ENCODE data around the gene WDFY4. TPM values are rescaled to one million over a fixed set of nuclear protein-coding genes. Genes with fewer than 3 reads are reported as not detected.
"Not testable (repeated sequence)": the region's sequence is repeated elsewhere in the genome, so short reads cannot be mapped to it uniquely, and the experiment has no call there.

Gene WDFY4
- total RNA-seq, 1 experiment from 2014 or later, result 0.22 TPM

DNA sequence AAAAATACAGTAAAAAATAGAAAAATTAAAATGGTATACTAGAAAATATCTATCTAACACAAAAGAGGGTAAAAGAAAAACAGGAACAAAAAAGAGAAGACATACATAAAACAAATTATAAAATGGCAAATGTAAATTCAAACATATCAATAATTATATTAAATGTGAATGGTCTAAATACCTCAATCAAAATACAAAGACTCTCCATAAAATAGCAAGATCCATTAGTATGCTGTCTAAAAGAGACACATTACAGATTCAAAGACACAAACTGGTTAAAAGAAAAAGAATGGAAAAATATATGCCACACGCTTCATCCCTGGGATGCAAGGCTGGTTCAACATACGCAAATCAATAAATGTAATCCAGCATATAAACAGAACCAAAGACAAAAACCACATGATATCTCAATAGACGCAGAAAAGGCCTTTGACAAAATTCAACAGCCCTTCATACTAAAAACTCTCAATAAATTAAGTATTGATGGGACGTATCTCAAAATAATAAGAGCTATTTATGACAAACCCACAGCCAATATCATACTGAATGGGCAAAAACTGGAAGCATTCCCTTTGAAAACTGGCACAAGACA lies 43.5 kb upstream of the WDFY4 start:
- H3K4me1 ChIP-seq (ENCODE audit: control insufficient read depth in 1 of 2, insufficient read depth in 2 of 2, low read length in 2 of 2); H3K9me3 ChIP-seq (ENCODE audit: control insufficient read depth in 1 of 2, insufficient read depth in 1 of 2, low read depth in 1 of 2, low read length in 2 of 2); H3K79me2 ChIP-seq (ENCODE audit: insufficient read depth, low read length); H2AFZ ChIP-seq (ENCODE audit: low read depth, low read length, poor library complexity, severe bottlenecking); POLR2A ChIA-PET; CTCF ChIA-PET; H3K36me3 ChIP-seq (ENCODE audit: control insufficient read depth in 1 of 2, insufficient read depth in 2 of 2, low read length in 2 of 2); H3K4me2 ChIP-seq (ENCODE audit: low read length); H3K4me3 ChIP-seq (replicated peaks in 1 of 2; ENCODE audit: low read depth in 1 of 2, low read length in 2 of 2); H3K27me3 ChIP-seq (ENCODE audit: insufficient read depth, low read length); DNase-seq (ENCODE audit: low read depth, low spot score); intact Hi-C loops (cut with micrococcal nuclease); RAD21 ChIA-PET (ENCODE audit: low non-redundant PET in 1 of 2, low total read pairs in 2 of 2, uncharacterized antibody in 2 of 2, unreplicated experiment in 2 of 2); H3K9me2 ChIP-seq (ENCODE audit: insufficient read depth); H3K9ac ChIP-seq (ENCODE audit: low read length); H3K27ac ChIP-seq (ENCODE audit: low read depth, low read length); ATAC-seq; BruUV-seq (replicated peaks); H4K20me1 ChIP-seq (ENCODE audit: insufficient read depth): not testable (repeated sequence)

DNA sequence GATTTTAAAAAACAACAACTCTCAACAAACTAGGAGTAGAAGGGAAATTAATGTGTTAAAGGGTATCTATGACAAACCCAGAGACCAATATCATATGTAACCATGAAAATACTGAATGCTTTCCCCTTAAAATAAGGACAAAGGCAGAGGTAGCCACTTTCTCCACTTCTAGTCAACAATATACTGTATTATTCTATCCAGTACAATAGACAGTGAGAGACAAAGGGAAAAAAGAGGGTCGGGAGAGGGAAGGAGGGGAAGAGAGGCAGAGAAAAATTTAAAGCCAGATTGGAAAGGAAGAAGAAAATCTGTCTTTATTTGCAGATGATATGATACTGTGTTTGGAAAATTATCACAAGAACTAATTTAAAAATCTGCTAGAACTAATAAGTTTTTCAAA lies 39.1 kb upstream of the WDFY4 start:
- ChIA-PET RAD21 (ENCODE audit: low non-redundant PET in 1 of 2, low total read pairs in 2 of 2, uncharacterized antibody in 2 of 2, unreplicated experiment in 2 of 2) (no interaction called here), CTCF (interaction anchor here (0.6 kb wide), 1 partner anchor 11 kb away, joined by 3 read pairs; no protein-coding TSS in a partner anchor), POLR2A (no interaction called here)
- no peaks in the 10 kb centered on the region for H4K20me1 ChIP-seq (ENCODE audit: insufficient read depth)
- ATAC-seq (no peak), DNase-seq (ENCODE audit: low read depth, low spot score) (no peak)
- H3K4me3 ChIP-seq (replicated peaks in 1 of 2; ENCODE audit: low read depth in 1 of 2, low read length in 2 of 2), result no peak overlapping the region
- BruUV-seq (replicated peaks), result no TSS peak
- H3K9me3 ChIP-seq (ENCODE audit: control insufficient read depth in 1 of 2, insufficient read depth in 1 of 2, low read depth in 1 of 2, low read length in 2 of 2), result 0 out of 4 replicates have a peak, but pooled peaks cover 0 to 6% of the 10 kb centered on the region in 2 experiments
- H3K27ac ChIP-seq (ENCODE audit: low read depth, low read length), result no peak overlapping the region
- intact Hi-C loops (cut with micrococcal nuclease), result loop anchor here (5.0 kb wide), 1 partner anchor 283 kb away; no protein-coding TSS in a partner anchor
- no peak overlapping the region for H3K4me2 ChIP-seq (ENCODE audit: low read length)
- no peaks in the 10 kb centered on the region for H3K36me3 ChIP-seq (ENCODE audit: control insufficient read depth in 1 of 2, insufficient read depth in 2 of 2, low read length in 2 of 2)
- H3K9ac ChIP-seq (ENCODE audit: low read length), result no peak overlapping the region
- H3K27me3 ChIP-seq (ENCODE audit: insufficient read depth, low read length), result no peaks in the 10 kb centered on the region
- TF ChIP-seq FOSL1 (IDR thresholded peaks at IDR 0.05; ENCODE audit: low read depth) (no peak), ZNF274 (IDR thresholded peaks at IDR 0.05; ENCODE audit: low read depth, low read length) (no peak), EZH2 (IDR thresholded peaks at IDR 0.05) (no peak), EZH2phosphoT487 (IDR thresholded peaks at IDR 0.05; ENCODE audit: borderline replicate concordance) (no peak), SIN3A (IDR thresholded peaks at IDR 0.05; ENCODE audit: low read depth) (no peak), ZFX (IDR thresholded peaks at IDR 0.05) (no peak), CEBPB (IDR thresholded peaks at IDR 0.05; ENCODE audit: low read depth) (no peak), SP1 (IDR thresholded peaks at IDR 0.05; ENCODE audit: low read depth) (no peak), SRF (IDR thresholded peaks at IDR 0.05; ENCODE audit: low read depth) (no peak), POLR2AphosphoS5 (IDR thresholded peaks at IDR 0.05; ENCODE audit: low read depth, low read length) (no peak), CBX3 (IDR thresholded peaks at IDR 0.05; ENCODE audit: low read depth) (no peak), ELF1 (IDR thresholded peaks at IDR 0.05; ENCODE audit: borderline replicate concordance, low read depth) (no peak), EGR1 (IDR thresholded peaks at IDR 0.05; ENCODE audit: low read depth) (no peak), TCF7L2 (IDR thresholded peaks at IDR 0.05; ENCODE audit: borderline replicate concordance, extremely low read depth, insufficient read depth, insufficient read length) (no peak)
- TF ChIP-seq, protein P1, sequence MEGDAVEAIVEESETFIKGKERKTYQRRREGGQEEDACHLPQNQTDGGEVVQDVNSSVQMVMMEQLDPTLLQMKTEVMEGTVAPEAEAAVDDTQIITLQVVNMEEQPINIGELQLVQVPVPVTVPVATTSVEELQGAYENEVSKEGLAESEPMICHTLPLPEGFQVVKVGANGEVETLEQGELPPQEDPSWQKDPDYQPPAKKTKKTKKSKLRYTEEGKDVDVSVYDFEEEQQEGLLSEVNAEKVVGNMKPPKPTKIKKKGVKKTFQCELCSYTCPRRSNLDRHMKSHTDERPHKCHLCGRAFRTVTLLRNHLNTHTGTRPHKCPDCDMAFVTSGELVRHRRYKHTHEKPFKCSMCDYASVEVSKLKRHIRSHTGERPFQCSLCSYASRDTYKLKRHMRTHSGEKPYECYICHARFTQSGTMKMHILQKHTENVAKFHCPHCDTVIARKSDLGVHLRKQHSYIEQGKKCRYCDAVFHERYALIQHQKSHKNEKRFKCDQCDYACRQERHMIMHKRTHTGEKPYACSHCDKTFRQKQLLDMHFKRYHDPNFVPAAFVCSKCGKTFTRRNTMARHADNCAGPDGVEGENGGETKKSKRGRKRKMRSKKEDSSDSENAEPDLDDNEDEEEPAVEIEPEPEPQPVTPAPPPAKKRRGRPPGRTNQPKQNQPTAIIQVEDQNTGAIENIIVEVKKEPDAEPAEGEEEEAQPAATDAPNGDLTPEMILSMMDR (IDR thresholded peaks at IDR 0.05 in 2 of 3, conservative IDR thresholded peaks at IDR 0.05 in 1 of 3; ENCODE audit: borderline replicate concordance in 1 of 3, insufficient read depth in 1 of 3, low read depth in 2 of 3, low read length in 2 of 3), result no peak
- TF ChIP-seq, protein P2, sequence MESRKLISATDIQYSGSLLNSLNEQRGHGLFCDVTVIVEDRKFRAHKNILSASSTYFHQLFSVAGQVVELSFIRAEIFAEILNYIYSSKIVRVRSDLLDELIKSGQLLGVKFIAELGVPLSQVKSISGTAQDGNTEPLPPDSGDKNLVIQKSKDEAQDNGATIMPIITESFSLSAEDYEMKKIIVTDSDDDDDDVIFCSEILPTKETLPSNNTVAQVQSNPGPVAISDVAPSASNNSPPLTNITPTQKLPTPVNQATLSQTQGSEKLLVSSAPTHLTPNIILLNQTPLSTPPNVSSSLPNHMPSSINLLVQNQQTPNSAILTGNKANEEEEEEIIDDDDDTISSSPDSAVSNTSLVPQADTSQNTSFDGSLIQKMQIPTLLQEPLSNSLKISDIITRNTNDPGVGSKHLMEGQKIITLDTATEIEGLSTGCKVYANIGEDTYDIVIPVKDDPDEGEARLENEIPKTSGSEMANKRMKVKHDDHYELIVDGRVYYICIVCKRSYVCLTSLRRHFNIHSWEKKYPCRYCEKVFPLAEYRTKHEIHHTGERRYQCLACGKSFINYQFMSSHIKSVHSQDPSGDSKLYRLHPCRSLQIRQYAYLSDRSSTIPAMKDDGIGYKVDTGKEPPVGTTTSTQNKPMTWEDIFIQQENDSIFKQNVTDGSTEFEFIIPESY (IDR thresholded peaks at IDR 0.05; ENCODE audit: extremely low read depth, insufficient replicate concordance, low read length), result no peak
- TF ChIP-seq, protein P3, sequence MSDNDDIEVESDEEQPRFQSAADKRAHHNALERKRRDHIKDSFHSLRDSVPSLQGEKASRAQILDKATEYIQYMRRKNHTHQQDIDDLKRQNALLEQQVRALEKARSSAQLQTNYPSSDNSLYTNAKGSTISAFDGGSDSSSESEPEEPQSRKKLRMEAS (IDR thresholded peaks at IDR 0.05), result no peak
- TF ChIP-seq, protein P4, sequence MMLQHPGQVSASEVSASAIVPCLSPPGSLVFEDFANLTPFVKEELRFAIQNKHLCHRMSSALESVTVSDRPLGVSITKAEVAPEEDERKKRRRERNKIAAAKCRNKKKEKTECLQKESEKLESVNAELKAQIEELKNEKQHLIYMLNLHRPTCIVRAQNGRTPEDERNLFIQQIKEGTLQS (IDR thresholded peaks at IDR 0.05), result no peak
- H2AFZ ChIP-seq (ENCODE audit: low read depth, low read length, poor library complexity, severe bottlenecking), result no peak overlapping the region
- H3K9me2 ChIP-seq (ENCODE audit: insufficient read depth), result no peaks in the 10 kb centered on the region
- no peaks in the 10 kb centered on the region for H3K79me2 ChIP-seq (ENCODE audit: insufficient read depth, low read length)
- no peaks in the 10 kb centered on the region for H3K4me1 ChIP-seq (ENCODE audit: control insufficient read depth in 1 of 2, insufficient read depth in 2 of 2, low read length in 2 of 2)
